HUDEP-2 (cell line): ENCODE data around the gene CAPNS1.
"Not testable (repeated sequence)": the region's sequence is repeated elsewhere in the genome, so short reads cannot be mapped to it uniquely, and the experiment has no call there.

Experiments
- DNase-seq, 76 experiments: peaks; one replicate each; lab custom pipeline; 2025; ENCODE audit not compliant: unreplicated experiment in 76 of 76; lab: John Stamatoyannopoulos, UW

Gene CAPNS1

GRCh38 chr19:36113894-36114720, 25.8 kb upstream of the CAPNS1 start:
- DNase-seq = peak in 6 of 76 experiments; percentile 22 to 51 (median 30)

- peak; percentile 95 to 100 (median 100) for DNase-seq
Observed at GRCh38 chr19:36114721-36115452, 25.0 kb upstream of the CAPNS1 start, which contains the start of gene POLR2I. POLR2I (minus strand) TSS chr19:36114875; CDS start chr19:36114856, 19 bp downstream.

GRCh38 chr19:36115453-36116343, 24.2 kb upstream of the CAPNS1 start, which contains the start of gene TBCB:
TBCB (plus strand) TSS chr19:36115468; CDS start chr19:36115561, 93 bp downstream.
- DNase-seq = peak in 44 of 76 experiments; percentile 33 to 95 (median 87)

- no peak for DNase-seq
Observed at GRCh38 chr19:36116344-36116637, 23.6 kb upstream of the CAPNS1 start.

- no peak for DNase-seq
Observed at GRCh38 chr19:36120092-36120983, 19.5 kb upstream of the CAPNS1 start.

GRCh38 chr19:36120984-36121358, 18.9 kb upstream of the CAPNS1 start:
- DNase-seq = no peak

GRCh38 chr19:36121486-36122124, 18.3 kb upstream of the CAPNS1 start:
- DNase-seq = no peak

GRCh38 chr19:36125557-36125956, 14.3 kb upstream of the CAPNS1 start:
- no peak for DNase-seq

GRCh38 chr19:36128392-36128736, 11.5 kb upstream of the CAPNS1 start:
- DNase-seq = no peak

GRCh38 chr19:36131221-36131620, 8.6 kb upstream of the CAPNS1 start:
- not testable (repeated sequence) for DNase-seq

- not testable (repeated sequence) for DNase-seq
Observed at GRCh38 chr19:36134867-36135266, 5.0 kb upstream of the CAPNS1 start.

GRCh38 chr19:36136964-36137686, 2.7 kb upstream of the CAPNS1 start:
- peak in 70 of 76 experiments; percentile 20 to 82 (median 59) for DNase-seq

GRCh38 chr19:36139120-36139472, 770 bp upstream of the CAPNS1 start:
- DNase-seq = no peak

- DNase-seq = peak in 54 of 76 experiments; percentile 16 to 92 (median 58)
Observed at GRCh38 chr19:36140304-36141038, 605 bp downstream of the CAPNS1 start.

- DNase-seq = peak in 74 of 76 experiments; percentile 54 to 97 (median 85)
Observed at GRCh38 chr19:36141039-36141927, 1.4 kb downstream of the CAPNS1 start.

GRCh38 chr19:36142046-36142445, 2.2 kb downstream of the CAPNS1 start:
- no peak for DNase-seq

GRCh38 chr19:36142496-36142895, 2.6 kb downstream of the CAPNS1 start:
- no peak for DNase-seq
